ENCODE measurements around the gene PDC.
"Not testable (repeated sequence)": the region's sequence is repeated elsewhere in the genome, so short reads cannot be mapped to it uniquely, and the experiment has no call there.

PDC gene

GRCh38 chr1:186463926-186464325 is 3.0 kb upstream of the PDC start:
- DNase-seq = no peak

DNA sequence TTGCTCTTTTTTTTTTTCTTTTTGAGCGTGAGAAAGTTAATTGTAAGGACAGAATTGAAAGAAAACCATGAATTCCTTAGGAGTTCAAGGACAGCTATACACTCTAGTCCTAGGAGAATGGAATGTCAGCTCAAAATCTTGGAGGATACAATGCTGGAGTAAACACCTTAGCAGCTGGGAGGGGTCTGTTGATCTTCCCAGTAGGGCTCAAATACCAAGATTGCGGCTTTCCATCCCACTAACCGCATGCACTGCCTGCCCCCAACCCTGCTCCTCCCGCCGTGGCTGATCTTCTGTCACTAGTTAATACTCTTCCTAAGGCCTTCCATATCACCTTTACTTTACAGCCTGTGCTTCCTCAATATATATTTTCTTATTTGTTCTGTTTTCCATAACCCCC is 2.6 kb upstream of the PDC start:
- DNase-seq = no peak

DNA sequence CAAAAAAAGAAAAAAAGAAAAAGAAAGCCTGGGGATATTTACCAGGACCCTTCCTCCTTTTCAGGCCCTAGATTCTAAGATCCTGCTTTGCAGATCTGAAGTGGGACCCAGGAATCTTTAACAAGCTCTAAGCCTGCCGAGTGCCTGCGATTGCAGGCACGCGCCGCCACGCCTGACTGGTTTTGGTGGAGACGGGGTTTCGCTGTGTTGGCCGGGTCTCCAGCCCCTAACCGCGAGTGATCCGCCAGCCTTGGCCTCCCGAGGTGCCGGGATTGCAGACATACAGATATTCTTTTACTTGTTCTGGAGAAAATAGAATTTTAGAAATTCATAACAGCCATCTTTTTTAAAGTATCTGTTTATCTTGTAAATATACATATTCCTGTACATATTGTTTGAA is 1.8 kb downstream of the PDC start:
- not testable (repeated sequence) for DNase-seq

DNA sequence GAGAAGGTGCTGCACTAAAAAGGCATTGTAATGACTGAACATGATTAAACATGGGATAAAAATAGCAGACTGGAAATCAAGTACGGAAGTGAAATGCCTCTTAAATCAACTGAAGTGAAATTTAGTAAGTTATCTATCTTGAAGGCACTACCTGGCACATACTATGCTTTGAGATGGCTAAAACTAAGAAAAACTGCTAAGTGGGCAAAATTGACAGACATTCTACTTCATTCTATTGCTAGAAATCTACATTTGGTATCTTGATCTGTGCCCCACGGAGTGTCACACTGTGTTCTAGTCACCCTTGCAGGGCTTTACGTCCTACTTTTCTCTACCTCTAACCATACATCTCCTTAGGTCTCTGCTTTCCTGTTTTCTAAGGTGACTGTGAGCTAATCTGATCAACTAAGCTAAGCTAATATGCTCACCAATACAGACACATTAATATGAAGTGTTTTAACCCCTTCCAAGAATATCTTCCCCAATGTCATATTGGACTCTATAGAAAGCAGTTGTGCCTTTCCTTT is 4.1 kb downstream of the PDC start:
- DNase-seq = no peak

DNA sequence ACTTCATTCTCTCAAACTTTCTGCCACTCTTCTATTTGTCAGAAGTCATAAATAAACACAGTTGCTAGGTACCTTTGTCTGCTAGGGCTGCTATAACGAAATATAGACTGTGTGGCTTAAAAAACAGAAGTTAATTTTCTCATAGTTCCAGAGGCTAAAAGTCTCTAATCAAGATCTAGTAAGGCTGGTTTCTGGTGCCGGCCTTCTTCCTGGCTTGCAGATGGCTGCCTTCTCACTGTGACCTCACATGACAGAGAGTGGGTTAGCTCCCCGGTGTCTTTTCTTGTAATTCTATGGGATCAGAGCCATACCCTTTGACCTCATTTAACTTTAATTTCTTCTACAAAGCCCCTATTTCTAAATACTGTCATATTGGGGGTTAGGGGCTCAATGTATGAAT is 5.9 kb downstream of the PDC start:
- DNase-seq = no peak

- no peak for DNase-seq
Observed at GRCh38 chr1:186446152-186446551, 14.8 kb downstream of the PDC start.

DNA sequence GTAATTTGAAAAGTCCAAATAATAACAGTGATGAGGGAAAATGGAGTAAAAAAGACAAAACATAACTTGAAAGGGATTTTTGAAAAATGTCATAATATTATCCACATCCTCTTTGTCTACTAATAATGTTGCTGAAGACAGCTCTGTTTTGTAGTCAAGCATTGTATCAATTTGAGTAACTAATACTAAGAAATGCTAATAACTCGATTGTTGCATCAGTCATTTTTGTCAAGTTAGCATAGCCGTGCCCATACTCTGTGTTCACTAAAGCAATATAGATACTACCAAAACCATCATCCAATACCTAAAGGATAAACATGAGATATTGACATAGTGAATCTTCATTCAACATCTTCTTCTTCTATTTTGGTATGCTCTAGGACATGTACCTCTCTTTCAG is 17.3 kb downstream of the PDC start:
- DNase-seq = no peak

DNA sequence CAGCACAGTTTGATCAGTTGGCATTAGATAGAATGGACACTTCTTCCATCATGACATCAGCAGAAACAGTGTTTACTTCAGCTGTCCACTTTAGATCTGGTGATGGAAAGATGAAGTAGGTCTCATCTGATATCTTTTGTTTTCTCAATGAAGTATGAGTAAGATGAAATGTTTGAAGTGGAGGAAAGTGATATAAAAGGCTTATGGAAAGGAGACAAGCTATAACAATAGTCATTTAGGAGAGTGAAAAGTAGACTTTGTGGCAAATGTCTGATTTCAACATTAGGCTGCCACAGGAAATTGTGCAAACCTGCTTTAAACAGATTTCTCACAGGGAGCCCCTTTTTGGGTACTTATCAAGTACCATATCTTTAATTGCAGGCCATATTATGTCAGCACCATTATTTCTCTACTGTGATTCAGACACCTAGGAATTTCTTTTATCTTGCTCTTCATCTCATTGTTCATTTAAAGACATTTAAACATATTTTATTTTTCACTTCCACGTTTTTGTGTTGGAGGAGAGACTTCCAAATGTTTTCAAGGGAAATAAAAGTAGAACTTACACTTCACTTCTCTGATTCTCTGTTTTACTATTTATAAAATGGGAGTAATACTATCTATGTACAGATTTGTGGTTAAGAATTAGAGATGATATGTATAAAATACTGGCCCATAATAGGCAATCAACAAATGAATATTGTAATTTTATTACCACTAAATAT is 18.1 kb downstream of the PDC start:
- DNase-seq = no peak

- no peak for DNase-seq
Observed at GRCh38 chr1:186440584-186440983, 20.3 kb downstream of the PDC start.

DNA sequence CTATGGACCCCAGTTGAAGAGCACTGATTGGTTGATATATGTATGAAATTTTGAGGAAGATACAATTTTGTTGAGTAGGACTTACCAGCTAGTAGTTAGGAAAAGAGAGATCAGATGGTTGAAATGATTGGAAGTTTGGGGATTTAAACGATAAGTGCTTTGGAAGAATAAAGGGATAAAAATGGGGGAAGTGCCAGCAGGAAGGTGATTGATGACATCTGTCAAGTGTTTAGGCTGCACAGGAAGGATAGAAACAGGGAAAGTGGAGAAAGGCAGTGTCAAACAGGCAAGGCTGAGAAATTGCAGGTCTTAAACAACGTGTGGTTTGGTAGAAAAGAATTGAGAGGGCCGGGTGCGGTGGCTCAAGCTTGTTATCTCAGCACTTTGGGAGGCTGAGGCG is 22.3 kb downstream of the PDC start:
- no peak for DNase-seq

GRCh38 chr1:186435336-186435735 is 25.6 kb downstream of the PDC start:
- no peak for DNase-seq

- no peak for DNase-seq
Observed at GRCh38 chr1:186429017-186429416, 31.9 kb downstream of the PDC start.

- no peak for DNase-seq
Observed at GRCh38 chr1:186426118-186426517, 34.8 kb downstream of the PDC start.

GRCh38 chr1:186424539-186424938 is 36.4 kb downstream of the PDC start:
- DNase-seq = no peak

DNA sequence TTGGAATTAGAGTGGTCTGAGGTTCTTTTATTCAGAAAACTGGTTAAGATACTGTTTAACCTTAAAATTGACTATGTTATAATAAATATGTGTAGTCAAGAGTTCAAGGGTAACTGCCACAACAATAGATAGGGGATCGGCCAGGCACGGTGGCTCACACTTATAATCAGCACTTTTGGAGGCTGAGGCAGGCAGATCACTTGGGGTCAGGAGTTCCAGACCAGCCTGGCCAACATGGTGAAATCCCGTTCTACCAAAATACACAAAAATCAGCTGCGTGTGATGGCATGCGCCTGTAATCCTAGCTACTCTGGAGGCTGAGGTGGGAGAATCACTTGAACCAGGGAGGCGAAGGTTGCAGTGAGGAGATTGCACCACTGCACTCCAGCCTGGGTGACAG is 39.5 kb downstream of the PDC start:
- no peak for DNase-seq

- no peak for DNase-seq
Observed at GRCh38 chr1:186420923-186421322, 40.0 kb downstream of the PDC start.

GRCh38 chr1:186420311-186420710 is 40.6 kb downstream of the PDC start:
- DNase-seq = no peak

DNA sequence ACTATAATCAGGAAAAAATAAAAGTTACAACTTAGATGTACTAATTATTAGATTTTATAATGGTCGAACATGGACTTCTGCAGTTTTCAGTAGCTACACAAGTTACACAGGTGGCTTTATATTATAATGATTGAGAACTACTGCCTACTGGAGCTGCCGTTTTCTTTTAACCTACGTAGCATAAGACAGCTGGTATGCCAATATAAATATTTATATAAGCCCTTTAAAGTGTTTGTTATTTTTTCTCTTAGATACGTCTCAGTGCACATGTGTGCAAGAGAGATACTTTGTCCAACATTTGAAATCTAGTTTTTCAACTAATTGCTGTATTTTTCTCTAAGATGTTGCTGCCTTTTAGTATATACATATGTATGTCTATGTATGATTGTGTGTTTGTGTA is 42.4 kb downstream of the PDC start:
- no peak for DNase-seq

DNA sequence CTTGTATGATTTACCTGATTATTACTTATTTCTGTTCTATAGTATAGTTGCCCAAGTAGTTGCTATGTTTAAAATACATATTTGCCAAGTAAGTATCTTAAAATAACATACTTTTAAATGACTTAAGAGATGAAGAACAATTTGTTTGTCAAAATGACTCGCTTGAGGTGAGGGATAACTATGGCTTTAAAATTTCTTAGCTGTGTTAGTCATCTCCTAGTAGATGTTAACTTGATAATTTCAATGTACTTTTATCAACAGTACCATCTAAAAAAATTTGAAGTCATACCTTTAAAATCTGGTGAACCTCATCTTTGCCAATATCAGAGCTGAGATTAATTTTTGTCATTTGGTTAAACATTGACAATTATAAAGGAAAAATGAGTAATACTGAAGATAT is 47.6 kb downstream of the PDC start:
- no peak for DNase-seq

- no peak for DNase-seq
Observed at GRCh38 chr1:186409091-186409490, 51.8 kb downstream of the PDC start.

- DNase-seq = no peak
Observed at GRCh38 chr1:186404454-186405051, 56.4 kb downstream of the PDC start.

DNA sequence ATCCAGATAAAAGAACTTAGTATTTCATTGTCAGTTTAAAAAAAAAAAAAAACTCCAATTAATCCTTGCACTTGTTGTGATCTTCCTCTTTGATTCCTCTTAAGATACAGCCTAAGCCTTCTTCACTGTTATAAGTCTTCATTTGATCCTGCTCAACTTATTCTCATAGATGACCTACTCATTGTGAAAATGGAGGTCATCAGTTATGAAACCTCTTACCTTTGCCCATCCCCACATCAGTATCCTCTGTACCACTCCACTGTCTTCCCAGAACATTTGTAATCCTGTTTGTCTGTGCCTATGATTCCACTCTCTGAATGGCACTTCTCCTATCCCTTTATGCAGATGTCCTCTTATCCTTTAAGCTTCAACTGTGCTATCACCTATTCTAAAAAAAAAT is 57.3 kb downstream of the PDC start:
- DNase-seq = no peak

DNA sequence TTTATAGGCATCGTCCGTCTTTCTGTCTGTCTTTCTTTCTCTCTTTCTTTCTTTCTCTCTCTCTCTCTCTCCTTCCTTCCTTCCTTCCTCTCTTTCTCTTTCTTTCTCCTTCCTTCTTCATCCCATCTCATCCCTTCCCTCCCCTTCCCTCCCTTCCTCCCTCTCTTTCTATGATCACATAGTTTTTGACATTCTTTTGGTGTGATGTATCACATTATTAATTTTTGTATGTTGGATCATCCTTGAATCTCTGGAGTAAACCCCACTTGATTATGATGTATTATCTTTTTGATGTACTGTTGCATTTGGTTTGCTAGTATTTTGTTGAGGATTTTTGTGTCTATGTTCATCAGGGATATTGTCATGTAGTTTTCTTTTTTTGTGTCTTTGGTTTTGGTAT is 59.5 kb downstream of the PDC start:
- DNase-seq = not testable (repeated sequence)

All from activated CD4-positive, CD25-positive, alpha-beta regulatory T cell (primary cell).